Stimulated activated CD8-positive, alpha-beta memory T cell treated with anti-CD3 and anti-CD28 coated beads, Interleukin-7, amount 100 ng/mL, for 24 hours (primary cell): ENCODE data around the gene ATG10.
"Not testable (repeated sequence)": the region's sequence is repeated elsewhere in the genome, so short reads cannot be mapped to it uniquely, and the experiment has no call there.

ENCODE experiments used
- DNase-seq: peaks from one replicate; pipeline ENCODE4 v3.0.0-alpha.2; 2020; ENCODE audit warnings: low read depth

The ATG10 gene

GRCh38 chr5:82129723-82130285 lies 158.0 kb downstream of the ATG10 start:
- DNase-seq = no peak

- no peak for DNase-seq
These were observed 158.8 kb downstream of the ATG10 start for GRCh38 chr5:82130602-82131001.

- no peak for DNase-seq
These were observed 165.4 kb downstream of the ATG10 start for GRCh38 chr5:82137205-82137604.

GRCh38 chr5:82139837-82140236 lies 168.0 kb downstream of the ATG10 start:
- DNase-seq = not testable (repeated sequence)

GRCh38 chr5:82142217-82142841 lies 170.5 kb downstream of the ATG10 start:
- DNase-seq = no peak

- no peak for DNase-seq
These were observed 171.2 kb downstream of the ATG10 start for GRCh38 chr5:82142928-82143577.

- no peak for DNase-seq
These were observed 176.2 kb downstream of the ATG10 start for GRCh38 chr5:82147860-82148573.

GRCh38 chr5:82149434-82149833 lies 177.6 kb downstream of the ATG10 start:
- DNase-seq = no peak

GRCh38 chr5:82150559-82150958 lies 178.7 kb downstream of the ATG10 start:
- DNase-seq = no peak

GRCh38 chr5:82151204-82151603 lies 179.4 kb downstream of the ATG10 start:
- DNase-seq = no peak

- no peak for DNase-seq
These were observed 179.8 kb downstream of the ATG10 start for GRCh38 chr5:82151662-82152061.

GRCh38 chr5:82152978-82153481 lies 181.2 kb downstream of the ATG10 start:
- no peak for DNase-seq

- DNase-seq = no peak
These were observed 183.0 kb downstream of the ATG10 start for GRCh38 chr5:82154776-82155175.

GRCh38 chr5:82155305-82155704 lies 183.5 kb downstream of the ATG10 start:
- no peak for DNase-seq

GRCh38 chr5:82156874-82157273 lies 185.1 kb downstream of the ATG10 start:
- DNase-seq = no peak

GRCh38 chr5:82158755-82159413 lies 187.1 kb downstream of the ATG10 start:
- DNase-seq = no peak

GRCh38 chr5:82160948-82161347 lies 189.1 kb downstream of the ATG10 start:
- DNase-seq = no peak

- no peak for DNase-seq
These were observed 190.8 kb downstream of the ATG10 start for GRCh38 chr5:82162573-82162972.

GRCh38 chr5:82163452-82164175 lies 191.8 kb downstream of the ATG10 start:
- DNase-seq = no peak

- DNase-seq = no peak
These were observed 192.6 kb downstream of the ATG10 start for GRCh38 chr5:82164176-82164976.
